NB4 (cell line): ENCODE data around the gene LAMP1.

Experiments used
- DNase-seq: peaks from one replicate; pipeline ENCODE4 v3.0.0; 2010; ENCODE audit warnings: low read depth
- H3K4me3 ChIP-seq: one replicate; pipeline ENCODE4 v1.5.1; 2011; ENCODE audit warnings: mild to moderate bottlenecking, low read depth, low read length, moderate library complexity
- CTCF ChIP-seq: IDR thresholded peaks from one replicate; pipeline ENCODE4 v1.5.1; 2012; ENCODE audit warnings: low read depth, low read length
- MAX ChIP-seq: IDR thresholded peaks from 2 replicates; pipeline ENCODE4 v1.6.1; 2011; ENCODE audit warnings: low read depth, low read length
- MYC ChIP-seq: IDR thresholded peaks from 2 replicates; pipeline ENCODE4 v1.6.1; 2011; ENCODE audit warnings: low read depth, low read length
- POLR2A ChIP-seq: IDR thresholded peaks from 2 replicates; pipeline ENCODE4 v1.6.1; 2011; ENCODE audit warnings: mild to moderate bottlenecking; ENCODE audit not compliant: insufficient read length; ENCODE audit errors: extremely low read depth

Gene LAMP1

GRCh38 chr13:113317031-113317430 lies 20.0 kb downstream of the LAMP1 start:
- TF ChIP-seq POLR2A (no peak), MAX (no peak), MYC (no peak), CTCF (no peak)
- DNase-seq, result no peak
- H3K4me3 ChIP-seq, result no peak overlapping the region

- DNase-seq, result no peak
- no peak overlapping the region for H3K4me3 ChIP-seq
- no peak for TF ChIP-seq MAX
- TF ChIP-seq MYC, result no peak
- TF ChIP-seq CTCF, result no peak
- no peak for TF ChIP-seq POLR2A
Observed at GRCh38 chr13:113318956-113319355, 21.9 kb downstream of the LAMP1 start.

GRCh38 chr13:113319371-113319770 lies 22.3 kb downstream of the LAMP1 start:
- H3K4me3 ChIP-seq, result no peak overlapping the region
- no peak for TF ChIP-seq MYC
- no peak for TF ChIP-seq CTCF
- no peak for TF ChIP-seq POLR2A
- TF ChIP-seq MAX, result no peak
- DNase-seq, result no peak

- DNase-seq, result no peak
- no peak for TF ChIP-seq POLR2A
- no peak for TF ChIP-seq CTCF
- TF ChIP-seq MYC, result no peak
- TF ChIP-seq MAX, result no peak
Observed at GRCh38 chr13:113320226-113320875, 23.3 kb downstream of the LAMP1 start.

GRCh38 chr13:113321546-113321945 lies 24.5 kb downstream of the LAMP1 start:
- DNase-seq, result no peak
- no peak overlapping the region for H3K4me3 ChIP-seq
- TF ChIP-seq MYC (no peak), POLR2A (no peak), CTCF (no peak), MAX (no peak)

More at GRCh38 chr13:113320226-113320875, 23.3 kb downstream of the LAMP1 start:
- H3K4me3 ChIP-seq, result no peak overlapping the region

GRCh38 chr13:113322043-113322461 lies 25.0 kb downstream of the LAMP1 start:
- no peak for TF ChIP-seq POLR2A
- TF ChIP-seq MYC, result no peak
- no peak for TF ChIP-seq MAX
- TF ChIP-seq CTCF, result no peak
- peak; percentile 83 for DNase-seq
- no peak overlapping the region for H3K4me3 ChIP-seq
